Hepatic stellate cell (primary cell): ENCODE results near the gene RXRA.

ENCODE experiments used
- DNase-seq: peaks from one replicate; pipeline ENCODE4 v3.0.0; 2011; ENCODE audit warnings: low spot score

The RXRA gene

GRCh38 chr9:134384811-134385479 is 58.7 kb downstream of the RXRA start:
- no peak for DNase-seq

- no peak for DNase-seq
Observed at GRCh38 chr9:134385915-134386314, 59.7 kb downstream of the RXRA start.

- DNase-seq = no peak
Observed at GRCh38 chr9:134386951-134387831, 60.9 kb downstream of the RXRA start.

GRCh38 chr9:134388289-134388808 is 62.1 kb downstream of the RXRA start:
- no peak for DNase-seq

GRCh38 chr9:134388976-134389375 is 62.7 kb downstream of the RXRA start:
- DNase-seq = no peak

GRCh38 chr9:134389642-134390041 is 63.4 kb downstream of the RXRA start:
- no peak for DNase-seq

- no peak for DNase-seq
Observed at GRCh38 chr9:134390537-134390936, 64.3 kb downstream of the RXRA start.

- DNase-seq = no peak
Observed at GRCh38 chr9:134390947-134391318, 64.7 kb downstream of the RXRA start.

GRCh38 chr9:134391319-134392231 is 65.3 kb downstream of the RXRA start:
- no peak for DNase-seq

- DNase-seq = no peak
Observed at GRCh38 chr9:134392900-134393299, 66.6 kb downstream of the RXRA start.

GRCh38 chr9:134393582-134394280 is 67.5 kb downstream of the RXRA start:
- no peak for DNase-seq

GRCh38 chr9:134395002-134395517 is 68.8 kb downstream of the RXRA start:
- DNase-seq = no peak

- no peak for DNase-seq
Observed at GRCh38 chr9:134395737-134396257, 69.5 kb downstream of the RXRA start.

GRCh38 chr9:134396258-134396742 is 70.0 kb downstream of the RXRA start:
- DNase-seq = no peak

GRCh38 chr9:134396825-134397224 is 70.6 kb downstream of the RXRA start:
- DNase-seq = no peak

GRCh38 chr9:134398756-134399155 is 72.5 kb downstream of the RXRA start:
- DNase-seq = no peak

- peak; percentile 58 for DNase-seq
Observed at GRCh38 chr9:134399435-134400056, 73.3 kb downstream of the RXRA start.

- DNase-seq = no peak
Observed at GRCh38 chr9:134400283-134400682, 74.0 kb downstream of the RXRA start.

GRCh38 chr9:134401391-134401790 is 75.1 kb downstream of the RXRA start:
- no peak for DNase-seq

- no peak for DNase-seq
Observed at GRCh38 chr9:134402182-134402581, 75.9 kb downstream of the RXRA start.
